Skeletal muscle tissue (tissue), 4 donors: ENCODE measurements around the gene SRRM5. TPM values are rescaled to one million over a fixed set of nuclear protein-coding genes. Genes with fewer than 3 reads are reported as not detected.
"Not testable (repeated sequence)": the region's sequence is repeated elsewhere in the genome, so short reads cannot be mapped to it uniquely, and the experiment has no call there.

Experiments
- H3K27ac ChIP-seq: one replicate; pipeline ENCODE4 v1.7.0; 2013; ENCODE audit warnings: mild to moderate bottlenecking, low read depth, low read length, inconsistent platforms
- H3K27me3 ChIP-seq, 3 donors: one replicate each; pipeline ENCODE4 v1.7.0; 2013; ENCODE audit warnings: low read length in 3 of 3; ENCODE audit not compliant: control insufficient read depth in 3 of 3, insufficient read depth in 3 of 3
- H3K36me3 ChIP-seq, 3 donors: one replicate each; pipeline ENCODE4 v1.7.0; 2013; ENCODE audit warnings: low read length in 3 of 3; ENCODE audit not compliant: control insufficient read depth in 3 of 3, insufficient read depth in 3 of 3
- H3K4me1 ChIP-seq, 3 donors: one replicate each; pipeline ENCODE4 v1.7.0; 2013; ENCODE audit warnings: low read length in 3 of 3, mild to moderate bottlenecking in 3 of 3; ENCODE audit not compliant: control insufficient read depth in 3 of 3, insufficient read depth in 3 of 3
- H3K4me3 ChIP-seq, 3 donors: one replicate each; pipeline ENCODE4 v1.7.0; 2013; ENCODE audit warnings: low read length in 3 of 3
- H3K9ac ChIP-seq, 3 donors: one replicate each; pipeline ENCODE4 v1.7.0; 2013; ENCODE audit warnings: low read length in 3 of 3, mild to moderate bottlenecking in 3 of 3, moderate library complexity in 2 of 3, low read depth in 1 of 3
- H3K9me3 ChIP-seq, 3 donors: one replicate each; pipeline ENCODE4 v1.7.0; 2013; ENCODE audit warnings: low read length in 3 of 3; ENCODE audit not compliant: control insufficient read depth in 3 of 3
- total RNA-seq: library from RNA; depleted of rRNA; stranded (reverse); fragments of >200 nt; gene quantifications from one replicate; pipeline ENCODE4 v1.2.3, GENCODE V29; 2014
- donor health status: Osteomylitis.

The SRRM5 gene
- total RNA-seq, 1 donor from 2014 or later = not detected

DNA sequence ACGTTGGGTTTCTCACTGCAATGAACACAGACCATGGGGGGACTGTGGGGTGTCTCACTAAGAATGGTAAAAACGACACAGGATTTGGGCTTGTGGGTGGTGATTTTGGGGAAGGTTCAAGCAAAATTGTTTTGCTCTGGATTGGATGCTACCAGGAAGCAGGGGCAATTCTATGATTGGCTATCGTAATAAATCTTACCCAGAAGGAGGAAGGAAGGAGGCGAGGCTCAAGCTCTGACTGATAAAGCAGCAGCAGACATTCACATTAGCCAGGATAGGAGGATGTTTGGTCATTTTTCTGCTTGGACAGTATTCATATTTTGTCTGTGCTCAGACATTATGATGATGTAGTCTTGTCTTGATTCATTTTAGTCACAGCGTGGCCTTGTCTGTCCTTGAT is 14.0 kb upstream of the SRRM5 start:
- Histone ChIP-seq H3K4me1 (peaks cover 32 to 48% (median 37%) of the 10 kb centered on the region in 3 donors), H3K36me3 (peaks cover 18 to 34% (median 19%) of the 10 kb centered on the region in 3 donors), H3K4me3 (peak overlapping the region; percentile 94 to 99 (median 96)), H3K9ac (peak overlapping the region in 2 of 3 donors; percentile 98 to 99), H3K27ac (no peak overlapping the region), H3K9me3 (no peaks in the 10 kb centered on the region), H3K27me3 (no peaks in the 10 kb centered on the region)

- no peak overlapping the region for H3K9ac ChIP-seq
- H3K36me3 ChIP-seq = peaks cover 11 to 29% (median 15%) of the 10 kb centered on the region in 3 donors
- H3K9me3 ChIP-seq = no peaks in the 10 kb centered on the region
- peaks cover 31 to 43% (median 33%) of the 10 kb centered on the region in 3 donors for H3K4me1 ChIP-seq
- H3K27me3 ChIP-seq = no peaks in the 10 kb centered on the region
- H3K27ac ChIP-seq = no peak overlapping the region
- H3K4me3 ChIP-seq = no peak overlapping the region
Measured at GRCh38 chr19:43598445-43599240, 13.2 kb upstream of the SRRM5 start.

- H3K4me3 ChIP-seq = no peak overlapping the region
- H3K27me3 ChIP-seq = no peaks in the 10 kb centered on the region
- H3K9me3 ChIP-seq = no peaks in the 10 kb centered on the region
- no peak overlapping the region for H3K9ac ChIP-seq
- no peak overlapping the region for H3K27ac ChIP-seq
- H3K36me3 ChIP-seq = peaks cover 9 to 24% (median 15%) of the 10 kb centered on the region in 3 donors
- H3K4me1 ChIP-seq = peaks cover 21 to 32% (median 24%) of the 10 kb centered on the region in 3 donors
Measured at GRCh38 chr19:43599635-43600295, 12.1 kb upstream of the SRRM5 start.

GRCh38 chr19:43600326-43600725 is 11.6 kb upstream of the SRRM5 start:
- not testable (repeated sequence) for H3K27ac ChIP-seq, H3K9ac ChIP-seq, H3K4me3 ChIP-seq, H3K27me3 ChIP-seq, H3K9me3 ChIP-seq
- peaks cover 15 to 26% (median 18%) of the 10 kb centered on the region in 3 donors for H3K4me1 ChIP-seq
- peaks cover 9 to 24% (median 15%) of the 10 kb centered on the region in 3 donors for H3K36me3 ChIP-seq

DNA sequence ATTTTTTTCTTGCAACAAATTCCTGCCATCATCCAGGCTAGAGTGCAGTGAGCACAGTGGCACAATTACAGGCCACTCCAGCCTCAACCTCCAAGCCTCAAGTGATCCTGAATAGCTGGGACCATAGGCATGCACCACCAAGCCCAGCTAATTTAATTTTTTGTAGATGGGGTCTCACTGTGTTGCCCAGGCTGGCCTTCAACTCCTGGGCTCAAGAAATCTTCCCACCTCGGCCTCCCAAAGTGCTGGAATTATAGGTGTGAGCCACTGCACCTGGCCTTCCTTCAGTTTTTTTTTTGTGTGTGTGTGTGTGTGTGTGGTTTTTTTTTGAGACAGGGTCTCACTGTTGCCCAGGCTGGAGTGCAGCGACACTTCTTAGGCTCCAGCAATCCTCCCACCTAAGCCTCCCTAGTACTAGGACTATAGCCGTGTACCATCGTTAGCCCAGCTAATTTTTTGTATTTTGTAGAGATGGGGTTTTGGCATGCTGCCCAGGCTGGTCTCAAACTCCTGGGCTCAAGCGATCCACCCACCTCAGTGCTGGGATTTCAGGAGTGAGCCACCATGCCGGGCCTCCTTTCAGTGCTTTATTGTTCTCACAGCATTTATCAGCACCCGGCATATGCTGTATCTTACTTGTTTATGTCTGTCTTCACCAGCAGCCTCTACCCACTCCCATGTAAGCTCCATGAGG is 5.9 kb upstream of the SRRM5 start:
- Histone ChIP-seq H3K36me3 (peaks cover 4 to 10% (median 9%) of the 10 kb centered on the region in 3 donors), H3K4me1 (peaks cover 0 to 4% (median 0%) of the 10 kb centered on the region in 3 donors), H3K27ac (no peak overlapping the region), H3K27me3 (no peaks in the 10 kb centered on the region), H3K4me3 (no peak overlapping the region), H3K9me3 (no peaks in the 10 kb centered on the region), H3K9ac (no peak overlapping the region)

- Histone ChIP-seq H3K27ac (peak overlapping the region; percentile 19), H3K36me3 (peaks cover 4 to 10% (median 5%) of the 10 kb centered on the region in 3 donors), H3K9ac (no peak overlapping the region)
Measured at GRCh38 chr19:43606569-43607229, 5.2 kb upstream of the SRRM5 start.

DNA sequence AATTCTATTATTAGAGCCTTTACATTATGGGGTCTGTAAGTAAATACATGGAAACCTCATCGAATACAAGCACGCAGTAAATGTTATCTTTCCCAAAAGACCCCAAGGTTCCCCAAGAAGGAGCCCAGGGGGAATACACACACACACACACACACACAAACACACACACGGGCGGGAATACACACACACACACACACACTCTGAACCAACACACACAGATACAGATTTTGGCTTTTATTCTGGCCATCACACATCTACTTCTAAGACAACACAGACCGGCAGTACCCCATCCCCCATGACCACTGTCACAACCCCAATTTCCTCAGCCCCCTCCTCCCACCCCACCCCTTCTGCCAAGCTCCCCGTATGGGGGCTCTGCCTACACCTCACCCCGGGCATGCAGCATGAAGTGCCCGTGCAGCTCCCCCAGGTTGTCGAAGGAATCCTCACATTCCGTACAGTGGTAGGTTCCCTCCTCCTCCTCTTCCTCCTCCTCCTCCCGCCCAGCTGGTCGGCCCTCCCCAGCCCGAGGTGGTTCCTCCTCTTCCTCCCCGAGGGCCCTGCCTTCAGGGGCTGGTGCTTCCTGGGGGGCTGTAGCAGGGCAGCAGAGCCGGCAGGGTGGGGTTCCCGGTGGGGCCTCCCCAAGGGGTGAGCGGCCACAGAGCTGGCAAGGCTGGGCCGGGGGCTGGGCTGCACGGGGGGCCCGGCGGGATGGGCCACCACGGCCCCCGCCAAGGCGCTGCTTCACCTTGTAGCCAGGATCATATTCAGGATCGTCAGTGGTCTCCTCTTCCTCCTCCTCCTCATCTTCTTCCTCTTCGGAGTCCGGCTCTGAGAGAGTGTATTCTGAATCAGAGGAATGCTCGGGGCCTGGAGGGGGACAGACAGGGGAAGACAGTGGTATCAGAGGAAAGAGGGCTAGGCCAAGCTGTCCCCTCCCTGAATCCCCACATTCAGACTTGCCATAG is 4.4 kb upstream of the SRRM5 start:
- peak overlapping the region; percentile 19 for H3K27ac ChIP-seq
- no peak overlapping the region for H3K9ac ChIP-seq
- no peak overlapping the region for H3K4me3 ChIP-seq
- H3K4me1 ChIP-seq = peaks cover 0 to 4% (median 0%) of the 10 kb centered on the region in 3 donors
- H3K9me3 ChIP-seq = no peaks in the 10 kb centered on the region
- H3K27me3 ChIP-seq = no peaks in the 10 kb centered on the region
- peaks cover 8 to 17% (median 8%) of the 10 kb centered on the region in 3 donors for H3K36me3 ChIP-seq

More at GRCh38 chr19:43606569-43607229, 5.2 kb upstream of the SRRM5 start:
- H3K27me3 ChIP-seq = no peaks in the 10 kb centered on the region
- no peak overlapping the region for H3K4me3 ChIP-seq
- H3K4me1 ChIP-seq = peaks cover 0 to 4% (median 0%) of the 10 kb centered on the region in 3 donors
- no peaks in the 10 kb centered on the region for H3K9me3 ChIP-seq

- H3K9ac ChIP-seq = no peak overlapping the region
- H3K27ac ChIP-seq = no peak overlapping the region
- no peaks in the 10 kb centered on the region for H3K9me3 ChIP-seq
- H3K4me3 ChIP-seq = no peak overlapping the region
- no peaks in the 10 kb centered on the region for H3K27me3 ChIP-seq
- H3K36me3 ChIP-seq = peaks cover 16 to 25% (median 22%) of the 10 kb centered on the region in 3 donors
- peaks cover 0 to 4% (median 0%) of the 10 kb centered on the region in 3 donors for H3K4me1 ChIP-seq
Measured at GRCh38 chr19:43609872-43610271, 2.0 kb upstream of the SRRM5 start.
